GM18519 (cell line): Measurements from ENCODE around the gene PPP1R1B.

Experiments
- ATAC-seq: cut with Tn5 transposase; IDR thresholded peaks from one replicate; pipeline ENCODE4 v1.9.1; 2021; ENCODE audit warnings: mild to moderate bottlenecking, moderate library complexity; ENCODE audit not compliant: unreplicated experiment, low FRiP score

The PPP1R1B gene

DNA sequence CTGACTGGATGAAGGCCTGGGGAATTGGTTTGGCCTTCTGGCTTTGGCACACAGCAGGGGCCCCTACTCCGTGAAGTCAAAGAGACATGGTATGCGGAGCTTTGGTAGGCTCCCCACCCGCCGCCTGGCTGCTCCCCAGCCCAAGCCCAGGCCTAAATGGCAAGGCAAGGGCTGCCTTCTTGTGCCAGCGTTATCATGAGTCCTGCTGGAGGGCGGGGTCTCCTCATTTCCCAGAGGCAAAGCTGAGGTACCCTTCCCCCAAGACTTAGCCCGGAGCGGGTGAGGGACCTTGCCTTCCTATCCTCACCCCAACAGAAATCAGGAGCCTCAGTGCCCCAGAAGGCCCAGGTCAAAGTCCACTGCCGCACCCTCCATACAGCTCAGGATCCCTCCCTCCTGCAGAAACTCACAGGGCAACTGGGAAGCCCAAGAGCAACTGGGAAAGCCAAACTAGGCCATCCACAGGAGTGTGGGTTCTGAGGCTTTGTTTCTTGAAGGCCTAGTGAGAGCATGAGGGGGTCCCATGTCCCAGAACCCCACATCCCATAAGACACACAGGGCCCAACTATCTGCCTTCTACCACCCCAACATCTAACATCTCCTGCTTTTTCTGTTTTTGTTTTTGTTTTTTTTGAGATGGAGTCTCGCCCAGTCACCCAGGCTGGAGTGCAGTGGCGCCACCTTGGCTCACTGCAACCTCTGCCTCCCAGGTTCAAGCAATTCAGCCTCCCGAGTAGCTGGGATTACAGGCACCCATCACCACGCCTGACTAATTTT lies 51.8 kb downstream of the PPP1R1B start:
- ATAC-seq: no peak

- no peak for ATAC-seq
Observed at GRCh38 chr17:39679521-39680192, 52.9 kb downstream of the PPP1R1B start.

- ATAC-seq: no peak
Observed at GRCh38 chr17:39683295-39683939, 56.7 kb downstream of the PPP1R1B start.

- ATAC-seq: no peak
Observed at GRCh38 chr17:39684369-39685192, 57.8 kb downstream of the PPP1R1B start.
